ENCODE results near the gene BACH2. TPM values are rescaled to one million over a fixed set of nuclear protein-coding genes. Genes with fewer than 3 reads are reported as not detected.
"Not testable (repeated sequence)": the region's sequence is repeated elsewhere in the genome, so short reads cannot be mapped to it uniquely, and the experiment has no call there.

Gene BACH2
- total RNA-seq, 4 donors from 2014 or later, result 3.6 to 13.4 (median 7.5) TPM

DNA sequence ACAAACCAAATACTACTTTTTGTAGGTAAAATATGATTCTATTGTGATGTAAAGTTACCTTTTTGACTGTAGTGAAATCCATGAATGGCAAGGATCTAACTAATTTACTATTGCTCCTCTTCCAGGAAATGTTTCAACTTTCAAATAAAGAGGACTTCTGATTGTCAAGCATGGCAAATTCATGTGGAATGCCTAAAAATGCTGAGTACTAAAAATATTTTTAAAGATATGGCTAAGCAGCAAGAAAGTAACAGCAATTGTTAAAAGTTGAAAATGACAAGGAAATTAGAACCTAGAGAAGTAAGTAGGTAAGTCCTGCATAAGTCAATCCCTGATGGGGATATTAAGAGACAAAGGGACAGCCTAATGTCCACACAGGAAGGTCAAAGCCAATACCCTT lies 126.0 kb downstream of the BACH2 start:
- Histone ChIP-seq H3K4me1 (peaks cover 29 to 39% of the 10 kb centered on the region in 2 donors), H3K4me3 (no peak overlapping the region), H3K27me3 (no peaks in the 10 kb centered on the region), H3K27ac (peak overlapping the region; percentile 73 to 77 (median 75)), H3K9me3 (no peaks in the 10 kb centered on the region), H3K36me3 (no peaks in the 10 kb centered on the region)
- intact Hi-C loops (cut with DNase I; ENCODE audit: low total_unique reads), result no loop called here
- no peak for TF ChIP-seq POLR2A (IDR thresholded peaks at IDR 0.05)
- TF ChIP-seq, protein P1, sequence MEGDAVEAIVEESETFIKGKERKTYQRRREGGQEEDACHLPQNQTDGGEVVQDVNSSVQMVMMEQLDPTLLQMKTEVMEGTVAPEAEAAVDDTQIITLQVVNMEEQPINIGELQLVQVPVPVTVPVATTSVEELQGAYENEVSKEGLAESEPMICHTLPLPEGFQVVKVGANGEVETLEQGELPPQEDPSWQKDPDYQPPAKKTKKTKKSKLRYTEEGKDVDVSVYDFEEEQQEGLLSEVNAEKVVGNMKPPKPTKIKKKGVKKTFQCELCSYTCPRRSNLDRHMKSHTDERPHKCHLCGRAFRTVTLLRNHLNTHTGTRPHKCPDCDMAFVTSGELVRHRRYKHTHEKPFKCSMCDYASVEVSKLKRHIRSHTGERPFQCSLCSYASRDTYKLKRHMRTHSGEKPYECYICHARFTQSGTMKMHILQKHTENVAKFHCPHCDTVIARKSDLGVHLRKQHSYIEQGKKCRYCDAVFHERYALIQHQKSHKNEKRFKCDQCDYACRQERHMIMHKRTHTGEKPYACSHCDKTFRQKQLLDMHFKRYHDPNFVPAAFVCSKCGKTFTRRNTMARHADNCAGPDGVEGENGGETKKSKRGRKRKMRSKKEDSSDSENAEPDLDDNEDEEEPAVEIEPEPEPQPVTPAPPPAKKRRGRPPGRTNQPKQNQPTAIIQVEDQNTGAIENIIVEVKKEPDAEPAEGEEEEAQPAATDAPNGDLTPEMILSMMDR (IDR thresholded peaks at IDR 0.05 in 4 of 5, conservative IDR thresholded peaks at IDR 0.05 in 1 of 5), result no peak
- in situ Hi-C loops (cut with MboI; ENCODE audit: low sequenced_read_pairs in 4 of 4), result no loop called here
- ATAC-seq (no peak), DNase-seq (no peak)

DNA sequence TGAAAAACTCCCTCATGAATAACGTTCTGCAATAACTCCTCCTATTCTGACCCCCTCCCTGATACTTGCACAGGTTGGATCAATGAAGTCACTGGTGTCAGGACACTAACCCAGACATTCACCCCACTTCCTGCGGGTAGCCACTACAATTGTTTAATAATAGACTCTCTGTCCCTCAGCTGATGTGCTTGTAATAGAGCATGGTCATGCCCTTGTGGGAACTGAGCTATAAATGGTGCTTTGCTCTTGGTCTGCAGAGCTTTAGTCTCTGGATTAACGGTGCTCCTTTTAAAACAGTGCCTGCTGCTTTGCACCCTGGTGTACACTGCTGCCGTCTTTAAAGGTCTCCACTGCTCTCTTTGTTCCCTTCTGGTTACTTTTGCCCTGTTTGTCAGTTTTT lies 127.3 kb downstream of the BACH2 start:
- Histone ChIP-seq H3K36me3 (no peaks in the 10 kb centered on the region), H3K4me3 (no peak overlapping the region), H3K27me3 (no peaks in the 10 kb centered on the region), H3K27ac (peak overlapping the region; percentile 73 to 77 (median 75)), H3K9me3 (no peaks in the 10 kb centered on the region), H3K4me1 (peaks cover 29 to 36% of the 10 kb centered on the region in 2 donors)
- DNase-seq, result peak; percentile 47 to 58
- TF ChIP-seq, protein P1 (IDR thresholded peaks at IDR 0.05 in 4 of 5, conservative IDR thresholded peaks at IDR 0.05 in 1 of 5), result no peak
- TF ChIP-seq POLR2A (IDR thresholded peaks at IDR 0.05), result peak in 1 of 2 donors; percentile 63
- ATAC-seq, result peak; percentile 98 to 100
- in situ Hi-C loops (cut with MboI; ENCODE audit: low sequenced_read_pairs in 4 of 4) (no loop called here), intact Hi-C loops (cut with DNase I; ENCODE audit: low total_unique reads) (no loop called here)

DNA sequence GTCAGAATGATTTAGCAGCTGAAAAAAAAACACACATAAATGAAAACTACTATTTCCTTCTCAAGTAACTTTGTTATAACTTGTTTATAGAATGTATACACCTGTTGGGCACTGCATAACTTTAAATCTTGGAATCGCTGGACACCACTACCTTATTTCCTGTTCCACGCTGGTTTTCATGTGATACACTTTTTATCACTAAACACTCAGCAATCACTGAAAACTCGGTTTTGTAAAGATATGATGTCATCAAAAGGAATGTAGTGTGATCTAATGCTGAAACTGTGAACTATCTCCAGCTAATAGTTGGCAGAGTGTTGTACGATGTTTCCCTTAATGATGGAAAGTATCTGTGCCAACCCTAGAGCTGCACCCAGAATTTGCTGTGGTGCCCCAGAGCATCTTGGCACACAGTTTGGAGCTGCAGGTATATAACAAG lies 127.9 kb downstream of the BACH2 start:
- TF ChIP-seq POLR2A (IDR thresholded peaks at IDR 0.05), result no peak
- TF ChIP-seq, protein P1 (IDR thresholded peaks at IDR 0.05 in 4 of 5, conservative IDR thresholded peaks at IDR 0.05 in 1 of 5), result no peak
- Histone ChIP-seq H3K4me3 (no peak overlapping the region), H3K27me3 (no peaks in the 10 kb centered on the region), H3K36me3 (no peaks in the 10 kb centered on the region), H3K27ac (peak overlapping the region; percentile 73 to 77 (median 75)), H3K4me1 (peaks cover 29 to 36% of the 10 kb centered on the region in 2 donors), H3K9me3 (no peaks in the 10 kb centered on the region)
- intact Hi-C loops (cut with DNase I; ENCODE audit: low total_unique reads), result no loop called here
- ATAC-seq (no peak), DNase-seq (no peak)
- in situ Hi-C loops (cut with MboI; ENCODE audit: low sequenced_read_pairs in 4 of 4), result no loop called here

DNA sequence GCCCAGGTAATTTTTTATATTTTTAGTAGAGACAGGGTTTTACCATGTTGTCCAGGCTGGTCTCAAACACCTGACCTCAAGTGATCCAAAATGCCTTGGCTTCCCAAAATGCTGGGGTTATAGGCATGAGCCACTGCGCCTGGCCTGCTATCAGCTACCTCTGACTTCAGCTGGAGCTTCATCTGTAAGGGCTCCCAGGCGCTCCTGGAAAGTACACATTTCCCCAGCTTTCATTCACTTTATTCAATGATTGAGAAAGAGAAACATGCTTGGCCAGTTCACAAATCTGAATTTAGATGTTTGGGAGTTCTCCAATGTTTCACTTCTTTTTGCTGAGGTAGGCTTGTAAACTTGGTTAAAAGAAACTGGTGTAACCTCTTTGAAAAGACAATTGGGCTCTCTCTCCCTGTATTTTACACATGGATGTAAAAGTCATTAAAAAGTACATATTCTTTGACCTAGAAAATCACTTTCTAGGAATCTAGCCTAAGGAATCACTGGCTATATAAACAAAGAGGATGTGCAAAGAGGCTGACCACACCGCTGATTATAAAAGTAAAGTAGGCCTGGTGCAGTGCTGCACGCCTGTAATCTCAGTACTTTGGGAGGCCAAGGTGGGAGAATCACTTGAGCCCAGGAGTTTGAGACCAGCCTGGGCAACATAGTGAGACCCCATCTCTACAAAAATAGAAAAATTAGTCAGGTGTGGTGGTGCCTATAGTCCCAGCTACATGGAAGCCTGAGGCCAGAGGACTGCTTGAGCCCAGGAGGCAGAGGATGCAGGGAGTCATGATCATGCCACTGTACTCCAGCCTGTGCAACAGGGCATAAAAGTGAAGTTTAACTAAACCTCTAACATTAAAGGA lies 128.9 kb downstream of the BACH2 start:
- no peak for DNase-seq
- Histone ChIP-seq H3K27me3 (no peaks in the 10 kb centered on the region), H3K27ac (peak overlapping the region in 3 of 4 donors; percentile 0 to 77 (median 73)), H3K9me3 (no peaks in the 10 kb centered on the region), H3K4me3 (no peak overlapping the region), H3K4me1 (peaks cover 29 to 36% of the 10 kb centered on the region in 2 donors), H3K36me3 (no peaks in the 10 kb centered on the region)
- intact Hi-C loops (cut with DNase I; ENCODE audit: low total_unique reads) (no loop called here), in situ Hi-C loops (cut with MboI; ENCODE audit: low sequenced_read_pairs in 4 of 4) (no loop called here)
- ATAC-seq, result no peak
- TF ChIP-seq, protein P1 (IDR thresholded peaks at IDR 0.05 in 4 of 5, conservative IDR thresholded peaks at IDR 0.05 in 1 of 5), result no peak
- TF ChIP-seq POLR2A (IDR thresholded peaks at IDR 0.05), result no peak

DNA sequence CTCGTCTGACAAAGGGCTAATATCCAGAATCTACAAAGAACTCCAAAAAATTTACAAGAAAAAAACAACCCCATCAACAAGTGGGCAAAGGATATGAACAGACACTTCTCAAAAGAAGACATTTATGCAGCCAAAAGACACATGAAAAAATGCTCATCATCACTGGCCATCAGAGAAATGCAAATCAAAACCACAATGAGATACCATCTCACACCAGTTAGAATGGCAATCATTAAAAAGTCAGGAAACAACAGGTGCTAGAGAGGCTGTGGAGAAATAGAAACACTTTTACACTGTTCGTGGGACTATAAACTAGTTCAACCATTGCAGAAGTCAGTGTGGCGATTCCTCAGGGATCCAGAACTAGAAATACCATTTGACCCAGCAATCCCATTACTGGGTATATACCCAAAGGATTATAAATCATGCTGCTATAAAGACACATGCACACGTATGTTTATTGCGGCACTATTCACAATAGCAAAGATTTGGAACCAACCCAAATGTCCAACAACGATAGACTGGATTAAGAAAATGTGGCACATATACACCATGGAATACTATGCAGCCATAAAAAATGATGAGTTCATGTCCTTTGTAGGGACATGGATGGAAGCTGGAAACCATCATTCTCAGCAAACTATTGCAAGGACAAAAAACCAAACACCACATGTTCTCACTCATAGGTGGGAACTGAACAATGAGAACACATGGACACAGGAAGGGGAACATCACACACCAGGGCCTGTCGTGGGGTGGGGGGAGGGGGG lies 130.3 kb downstream of the BACH2 start:
- H3K9me3 ChIP-seq; ATAC-seq; intact Hi-C loops (cut with DNase I; ENCODE audit: low total_unique reads); H3K4me3 ChIP-seq; H3K27ac ChIP-seq; DNase-seq; H3K36me3 ChIP-seq; H3K27me3 ChIP-seq; in situ Hi-C loops (cut with MboI; ENCODE audit: low sequenced_read_pairs in 4 of 4): not testable (repeated sequence)
- peaks cover 19 to 30% of the 10 kb centered on the region in 2 donors for H3K4me1 ChIP-seq
